ENCODE measurements around the gene CACNA1B.
"Not testable (repeated sequence)": the region's sequence is repeated elsewhere in the genome, so short reads cannot be mapped to it uniquely, and the experiment has no call there.

Gene CACNA1B

GRCh38 chr9:137889966-137890365, 12.4 kb downstream of the CACNA1B start:
- DNase-seq (ENCODE audit: low read depth, low spot score), result not testable (repeated sequence)

GRCh38 chr9:137890768-137891587, 13.4 kb downstream of the CACNA1B start:
- not testable (repeated sequence) for DNase-seq (ENCODE audit: low read depth, low spot score)

- no peak for DNase-seq (ENCODE audit: low read depth, low spot score)
Observed at GRCh38 chr9:137891588-137892423, 14.2 kb downstream of the CACNA1B start.

GRCh38 chr9:137892424-137893191, 15.0 kb downstream of the CACNA1B start:
- no peak for DNase-seq (ENCODE audit: low read depth, low spot score)

GRCh38 chr9:137893670-137894069, 16.1 kb downstream of the CACNA1B start:
- DNase-seq (ENCODE audit: low read depth, low spot score), result no peak

GRCh38 chr9:137899551-137900360, 22.2 kb downstream of the CACNA1B start:
- DNase-seq (ENCODE audit: low read depth, low spot score), result no peak

GRCh38 chr9:137900584-137901310, 23.2 kb downstream of the CACNA1B start:
- DNase-seq (ENCODE audit: low read depth, low spot score), result no peak

GRCh38 chr9:137902646-137903045, 25.1 kb downstream of the CACNA1B start:
- DNase-seq (ENCODE audit: low read depth, low spot score), result no peak

GRCh38 chr9:137905740-137906139, 28.2 kb downstream of the CACNA1B start:
- DNase-seq (ENCODE audit: low read depth, low spot score), result no peak

GRCh38 chr9:137907776-137908175, 30.2 kb downstream of the CACNA1B start:
- DNase-seq (ENCODE audit: low read depth, low spot score), result no peak

- no peak for DNase-seq (ENCODE audit: low read depth, low spot score)
Observed at GRCh38 chr9:137912671-137913070, 35.1 kb downstream of the CACNA1B start.

GRCh38 chr9:137913132-137913531, 35.5 kb downstream of the CACNA1B start:
- no peak for DNase-seq (ENCODE audit: low read depth, low spot score)

- DNase-seq (ENCODE audit: low read depth, low spot score), result no peak
Observed at GRCh38 chr9:137913771-137914767, 36.5 kb downstream of the CACNA1B start.

GRCh38 chr9:137916540-137916939, 39.0 kb downstream of the CACNA1B start:
- DNase-seq (ENCODE audit: low read depth, low spot score), result no peak

- DNase-seq (ENCODE audit: low read depth, low spot score), result no peak
Observed at GRCh38 chr9:137917116-137917515, 39.5 kb downstream of the CACNA1B start.

GRCh38 chr9:137917795-137918194, 40.2 kb downstream of the CACNA1B start:
- no peak for DNase-seq (ENCODE audit: low read depth, low spot score)

GRCh38 chr9:137918331-137919094, 40.9 kb downstream of the CACNA1B start:
- no peak for DNase-seq (ENCODE audit: low read depth, low spot score)

GRCh38 chr9:137919095-137919465, 41.5 kb downstream of the CACNA1B start:
- no peak for DNase-seq (ENCODE audit: low read depth, low spot score)

All from brain pericyte (primary cell).